A549 (cell line): ENCODE data around the gene OTUB2. TPM values are rescaled to one million over a fixed set of nuclear protein-coding genes. Genes with fewer than 3 reads are reported as not detected.
A peak's percentile ranks its signal among the peaks of the same experiment; 100 is the strongest.

ENCODE experiments used
- ATAC-seq, 2 experiments: fragments of 200-7000 bp in 1 of 2; fragments of >200 bp in 1 of 2; cut with Nextera tagmentation in 1 of 2; cut with Tn5 transposase in 1 of 2; 3 replicates each; pipeline versions ENCODE4 v1.8.0 to v1.9.1; 2018 to 2020; ENCODE audit warnings: mild to moderate bottlenecking in 1 of 2, moderate library complexity in 1 of 2
- CTCF ChIA-PET: fragments of 300-600 bp; sonication (Branson Sonifier 250); formaldehyde crosslinking; extraction: SDS; loops from one replicate; lab custom pipeline; 2021; ENCODE audit warnings: antibody characterized with exemption, inconsistent platforms; lab: Yijun Ruan, JAX
- POLR2A ChIA-PET: fragments of 350-600 bp; formaldehyde crosslinking; extraction: SDS; loops from one replicate; lab custom pipeline; 2021; ENCODE audit warnings: antibody characterized with exemption, inconsistent platforms; lab: Yijun Ruan, JAX
- DNase-seq, 2 experiments: peaks; one replicate each; pipeline versions ENCODE4 v3.0.0 to v3.0.0-alpha.2; 2011 to 2016; ENCODE audit warnings: low read depth in 1 of 2, low spot score in 1 of 2
- FAIRE-seq: peaks from 2 replicates; lab custom pipeline; 2011; peaks lifted over from hg19 to GRCh38; lab: Jason Lieb, UNC
- H3K27ac ChIP-seq, 2 experiments: fragments of >200 bp; sonication (Bioruptor Twin); formaldehyde crosslinking; 3 replicates each; pipeline ENCODE4 v1.5.1; 2016 to 2017
- H3K4me1 ChIP-seq: fragments of >200 bp; sonication (Bioruptor Twin); formaldehyde crosslinking; 3 replicates; pipeline ENCODE4 v1.6.1; 2016
- H3K4me2 ChIP-seq: fragments of >200 bp; sonication (Bioruptor Twin); formaldehyde crosslinking; 3 replicates; pipeline ENCODE4 v1.6.1; 2016
- H3K4me3 ChIP-seq: fragments of >200 bp; sonication (Bioruptor Twin); formaldehyde crosslinking; 3 replicates; pipeline ENCODE4 v1.5.1; 2016
- H3K9me3 ChIP-seq: fragments of >200 bp; sonication (Bioruptor Twin); formaldehyde crosslinking; 3 replicates; pipeline ENCODE4 v1.6.1; 2016
- BHLHE40 ChIP-seq: IDR thresholded peaks from 2 replicates; pipeline ENCODE4 v1.6.1; 2012; ENCODE audit warnings: low read depth, low read length, inconsistent platforms
- CBX8 ChIP-seq: fragments of 200-600 bp; sonication (generic); IDR thresholded peaks from 2 replicates; pipeline ENCODE4 v1.6.1; 2016
- CHD4 ChIP-seq: fragments of 200-600 bp; sonication (generic); IDR thresholded peaks from 2 replicates; pipeline ENCODE4 v1.6.1; 2016; ENCODE audit warnings: antibody characterized with exemption, mild to moderate bottlenecking, borderline replicate concordance
- EHMT2 ChIP-seq: fragments of 200-600 bp; sonication (generic); IDR thresholded peaks from 2 replicates; pipeline ENCODE4 v1.6.1; 2016; ENCODE audit warnings: antibody characterized with exemption, low read depth, mild to moderate bottlenecking, moderate library complexity
- EP300 ChIP-seq, 2 experiments: fragments of >200 bp; sonication (Bioruptor Twin); formaldehyde crosslinking; IDR thresholded peaks; 2 replicates in 1 of 2; 3 replicates in 1 of 2; pipeline ENCODE4 v1.6.1; 2016 to 2017
- ESRRA ChIP-seq: fragments of 150-350 bp; IDR thresholded peaks from 2 replicates; pipeline ENCODE4 v1.6.1; 2014; ENCODE audit warnings: mild to moderate bottlenecking, low read length, borderline replicate concordance
- FOSB ChIP-seq: fragments of 250-450 bp; sonication (Bioruptor Pico); IDR thresholded peaks from 2 replicates; pipeline ENCODE4 v1.5.0; 2020; ENCODE audit warnings: mild to moderate bottlenecking, moderate library complexity
- FOXS1 ChIP-seq: fragments of 250-450 bp; sonication (Bioruptor Pico); IDR thresholded peaks from 2 replicates; pipeline ENCODE4 v1.5.0; 2020; ENCODE audit warnings: mild to moderate bottlenecking, moderate library complexity
- HOXB13 ChIP-seq: fragments of 250-450 bp; sonication (Bioruptor Pico); IDR thresholded peaks from 2 replicates; pipeline ENCODE4 v1.5.0; 2020; ENCODE audit warnings: low read depth, mild to moderate bottlenecking, moderate library complexity
- JUN ChIP-seq, 2 experiments: fragments of >200 bp; sonication (Bioruptor Twin); formaldehyde crosslinking; IDR thresholded peaks; 2 replicates in 1 of 2; 3 replicates in 1 of 2; pipeline ENCODE4 v1.6.1; 2016 to 2017
- JUNB ChIP-seq: fragments of >200 bp; sonication (Bioruptor Twin); formaldehyde crosslinking; IDR thresholded peaks from 2 replicates; pipeline ENCODE4 v1.6.1; 2016
- KDM1A ChIP-seq: fragments of 200-600 bp; sonication (generic); IDR thresholded peaks from 2 replicates; pipeline ENCODE4 v1.6.1; 2016; ENCODE audit warnings: low read depth, mild to moderate bottlenecking
- MAZ ChIP-seq: fragments of 150-350 bp; IDR thresholded peaks from 2 replicates; pipeline ENCODE4 v1.6.1; 2014; ENCODE audit warnings: antibody characterized with exemption, low read depth, low read length, borderline replicate concordance
- MYC ChIP-seq: IDR thresholded peaks from 2 replicates; pipeline ENCODE4 v1.6.1; 2012; ENCODE audit warnings: mild to moderate bottlenecking, inconsistent platforms, low read length, improper control_type of control experiment, borderline replicate concordance
- NPAS2 ChIP-seq: fragments of 250-450 bp; sonication (Bioruptor Pico); IDR thresholded peaks from 2 replicates; pipeline ENCODE4 v1.8.0; 2022; ENCODE audit warnings: mild to moderate bottlenecking, moderate library complexity, borderline replicate concordance
- POLR2A ChIP-seq: IDR thresholded peaks from 2 replicates; pipeline ENCODE4 v1.6.1; 2012; ENCODE audit warnings: mild to moderate bottlenecking, low read length
- RAD21 ChIP-seq, 2 experiments: fragments of >200 bp in 1 of 2; sonication (Bioruptor Twin) in 1 of 2; formaldehyde crosslinking in 1 of 2; IDR thresholded peaks in 1 of 2; conservative IDR thresholded peaks in 1 of 2; 2 replicates in 1 of 2; 3 replicates in 1 of 2; pipeline ENCODE4 v1.6.1; 2012 to 2018; ENCODE audit warnings: inconsistent platforms in 1 of 2
- RNF2 ChIP-seq: fragments of 200-600 bp; sonication (generic); IDR thresholded peaks from 2 replicates; pipeline ENCODE4 v1.6.1; 2016; ENCODE audit warnings: low read depth, mild to moderate bottlenecking, antibody characterized with exemption, moderate library complexity, borderline replicate concordance
- SMC3 ChIP-seq: fragments of >200 bp; sonication (Bioruptor Twin); formaldehyde crosslinking; IDR thresholded peaks from 3 replicates; pipeline ENCODE4 v1.6.1; 2018; ENCODE audit warnings: inconsistent platforms
- SREBF2 ChIP-seq: fragments of 450-650 bp; IDR thresholded peaks from 2 replicates; pipeline ENCODE4 v1.6.1; 2014; ENCODE audit warnings: mild to moderate bottlenecking, moderate library complexity
- TP53 ChIP-seq: fragments of 250-450 bp; sonication (Bioruptor Pico); IDR thresholded peaks from 2 replicates; pipeline ENCODE4 v1.5.0; 2021; ENCODE audit warnings: mild to moderate bottlenecking, moderate library complexity
- ZFP36 ChIP-seq: fragments of 450-650 bp; IDR thresholded peaks from 2 replicates; pipeline ENCODE4 v1.6.1; 2014; ENCODE audit warnings: borderline replicate concordance; ENCODE audit not compliant: partially characterized antibody
- ZNF302 ChIP-seq: fragments of 250-450 bp; sonication (Bioruptor Pico); IDR thresholded peaks from 2 replicates; pipeline ENCODE4 v1.9.0; 2021; ENCODE audit warnings: inconsistent platforms, mild to moderate bottlenecking, moderate library complexity
- ZSCAN20 ChIP-seq: fragments of 250-450 bp; sonication (Bioruptor Pico); IDR thresholded peaks from 2 replicates; pipeline ENCODE4 v1.8.0; 2022; ENCODE audit warnings: mild to moderate bottlenecking, moderate library complexity
- WGBS: methylation state at CpG from one replicate; pipeline ENCODE4 v1.1.6; 2017; ENCODE audit errors: missing lambda C conversion rate; 5-methylcytosine and 5-hydroxymethylcytosine counted together
- polyA plus RNA-seq, 4 experiments: library from polyadenylated mRNA; depleted of rRNA in 3 of 4; stranded (reverse); fragments of >200 nt; fragmentation: RNase III in 1 of 4; extraction: RNeasy Plus Mini Kit Qiagen cat#74134 plus additional on column Dnase treatment in 1 of 4; gene quantifications; 2 replicates in 3 of 4; 3 replicates in 1 of 4; pipeline ENCODE4 v1.2.3, GENCODE V29; 2011 to 2017
- TF ChIP-seq, protein P1 (sequence below): fragments of 250-450 bp; sonication (Bioruptor Pico); IDR thresholded peaks from 2 replicates; pipeline ENCODE4 v1.5.0; 2021; ENCODE audit warnings: mild to moderate bottlenecking, moderate library complexity, borderline replicate concordance
- TF ChIP-seq, protein P2 (sequence below): IDR thresholded peaks from 2 replicates; pipeline ENCODE4 v1.6.1; 2012
- TF ChIP-seq, protein P3 (sequence below): fragments of >200 bp; sonication (Bioruptor Twin); formaldehyde crosslinking; IDR thresholded peaks from 3 replicates; pipeline ENCODE4 v1.5.1; 2016
- TF ChIP-seq, protein P4 (sequence below): fragments of 450-650 bp; IDR thresholded peaks from 2 replicates; pipeline ENCODE4 v1.6.1; 2014; ENCODE audit warnings: antibody characterized with exemption
- TF ChIP-seq, protein P5 (sequence below): IDR thresholded peaks from 2 replicates; pipeline ENCODE4 v1.6.1; 2012; ENCODE audit warnings: low read depth, borderline replicate concordance

The OTUB2 gene
- polyA plus RNA-seq, 2 of the 4 experiments (the other 2 are of a cell fraction): 1.2 to 2.5 TPM

DNA sequence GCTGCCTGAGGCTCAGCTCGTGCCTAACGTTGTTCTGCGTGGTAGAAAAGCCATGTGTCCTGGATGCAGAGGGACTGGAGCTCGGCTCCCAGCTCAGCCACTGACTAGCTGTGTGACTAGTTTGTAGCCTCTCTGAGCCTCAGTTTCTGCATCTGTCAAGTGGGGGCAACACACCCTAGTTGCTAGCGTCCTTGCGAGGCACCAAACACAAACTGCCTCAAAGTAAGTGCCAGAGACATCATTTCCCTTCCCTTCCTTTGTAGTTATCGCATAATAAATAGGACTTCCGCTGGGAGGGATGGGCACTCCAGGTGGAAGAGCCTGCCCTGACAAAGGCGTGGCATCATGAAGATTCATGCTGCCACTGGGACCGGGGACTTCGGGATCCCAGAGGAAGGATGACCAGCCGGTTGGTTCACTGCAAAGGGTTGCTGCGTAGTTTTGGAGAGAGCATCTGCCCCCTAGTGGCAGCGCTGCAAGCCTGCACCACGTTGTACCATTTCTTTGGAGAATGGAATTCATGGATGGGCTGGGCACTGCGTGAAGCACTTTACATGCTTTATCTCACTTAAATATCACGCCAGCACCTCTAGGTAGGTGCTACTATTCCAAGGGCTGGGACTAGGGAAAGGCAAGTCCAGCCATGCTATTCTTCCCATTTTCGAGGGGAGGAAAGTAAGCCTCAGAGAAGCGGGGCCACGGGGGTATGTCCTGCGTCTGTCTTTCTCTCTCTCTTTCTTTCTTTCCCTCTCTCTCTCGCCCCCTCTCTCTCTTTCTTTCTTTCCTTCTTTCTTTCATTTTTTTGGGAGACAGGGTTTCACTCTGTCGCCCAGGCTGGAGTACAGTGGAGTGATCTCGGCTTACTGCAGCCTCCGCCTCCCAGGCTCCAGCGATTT, 24.4 kb upstream of the OTUB2 start:
- FAIRE-seq (peak; percentile 67), ATAC-seq (peak; percentile 81 to 94), DNase-seq (peak; percentile 73 to 83)
- ChIA-PET POLR2A (interaction anchor here (0.7 kb wide), 1 partner anchor 36 kb away, joined by 4 read pairs; no protein-coding TSS in a partner anchor), CTCF (interaction anchor here (0.5 to 12.5 kb wide), 29 partner anchors 9 to 361 kb away, joined by 3 to 400 read pairs (median 4); no protein-coding TSS in a partner anchor)
- H3K27ac ChIP-seq: no peak overlapping the region; a peak in 1 of 6 replicates
- H3K4me1 ChIP-seq: no peaks in the 10 kb centered on the region
- 50% methylated on average over 26 of the region's 26 CpGs for WGBS
- no peak for TF ChIP-seq FOSB
- TF ChIP-seq MYC: peak; percentile 29; the same call in 1 of the 2 replicates
- no peak for TF ChIP-seq JUNB
- no peak for TF ChIP-seq MAZ
- TF ChIP-seq RAD21 (conservative IDR thresholded peaks at IDR 0.05 in 1 of 2, IDR thresholded peaks at IDR 0.05 in 1 of 2): peak; percentile 79 to 88
- no peak for TF ChIP-seq RNF2
- TF ChIP-seq, protein P1, sequence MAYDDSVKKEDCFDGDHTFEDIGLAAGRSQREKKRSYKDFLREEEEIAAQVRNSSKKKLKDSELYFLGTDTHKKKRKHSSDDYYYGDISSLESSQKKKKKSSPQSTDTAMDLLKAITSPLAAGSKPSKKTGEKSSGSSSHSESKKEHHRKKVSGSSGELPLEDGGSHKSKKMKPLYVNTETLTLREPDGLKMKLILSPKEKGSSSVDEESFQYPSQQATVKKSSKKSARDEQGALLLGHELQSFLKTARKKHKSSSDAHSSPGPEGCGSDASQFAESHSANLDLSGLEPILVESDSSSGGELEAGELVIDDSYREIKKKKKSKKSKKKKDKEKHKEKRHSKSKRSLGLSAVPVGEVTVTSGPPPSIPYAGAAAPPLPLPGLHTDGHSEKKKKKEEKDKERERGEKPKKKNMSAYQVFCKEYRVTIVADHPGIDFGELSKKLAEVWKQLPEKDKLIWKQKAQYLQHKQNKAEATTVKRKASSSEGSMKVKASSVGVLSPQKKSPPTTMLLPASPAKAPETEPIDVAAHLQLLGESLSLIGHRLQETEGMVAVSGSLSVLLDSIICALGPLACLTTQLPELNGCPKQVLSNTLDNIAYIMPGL (CRISPR knock-in tag): no peak
- peak; percentile 88 for TF ChIP-seq SMC3
- TF ChIP-seq, protein P2, sequence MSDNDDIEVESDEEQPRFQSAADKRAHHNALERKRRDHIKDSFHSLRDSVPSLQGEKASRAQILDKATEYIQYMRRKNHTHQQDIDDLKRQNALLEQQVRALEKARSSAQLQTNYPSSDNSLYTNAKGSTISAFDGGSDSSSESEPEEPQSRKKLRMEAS: peak; percentile 56; the same call in 1 of the 2 replicates
- TF ChIP-seq TP53 (CRISPR knock-in tag): no peak
- TF ChIP-seq KDM1A: no peak
- TF ChIP-seq HOXB13: no peak
- TF ChIP-seq CHD4: no peak
- TF ChIP-seq CBX8: no peak
- no peak for TF ChIP-seq JUN (IDR thresholded peaks at IDR 0.05)
- no peak for TF ChIP-seq EP300 (IDR thresholded peaks at IDR 0.05)
- TF ChIP-seq ZNF302 (CRISPR knock-in tag): no peak
- TF ChIP-seq, protein P3, sequence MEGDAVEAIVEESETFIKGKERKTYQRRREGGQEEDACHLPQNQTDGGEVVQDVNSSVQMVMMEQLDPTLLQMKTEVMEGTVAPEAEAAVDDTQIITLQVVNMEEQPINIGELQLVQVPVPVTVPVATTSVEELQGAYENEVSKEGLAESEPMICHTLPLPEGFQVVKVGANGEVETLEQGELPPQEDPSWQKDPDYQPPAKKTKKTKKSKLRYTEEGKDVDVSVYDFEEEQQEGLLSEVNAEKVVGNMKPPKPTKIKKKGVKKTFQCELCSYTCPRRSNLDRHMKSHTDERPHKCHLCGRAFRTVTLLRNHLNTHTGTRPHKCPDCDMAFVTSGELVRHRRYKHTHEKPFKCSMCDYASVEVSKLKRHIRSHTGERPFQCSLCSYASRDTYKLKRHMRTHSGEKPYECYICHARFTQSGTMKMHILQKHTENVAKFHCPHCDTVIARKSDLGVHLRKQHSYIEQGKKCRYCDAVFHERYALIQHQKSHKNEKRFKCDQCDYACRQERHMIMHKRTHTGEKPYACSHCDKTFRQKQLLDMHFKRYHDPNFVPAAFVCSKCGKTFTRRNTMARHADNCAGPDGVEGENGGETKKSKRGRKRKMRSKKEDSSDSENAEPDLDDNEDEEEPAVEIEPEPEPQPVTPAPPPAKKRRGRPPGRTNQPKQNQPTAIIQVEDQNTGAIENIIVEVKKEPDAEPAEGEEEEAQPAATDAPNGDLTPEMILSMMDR: peak; percentile 91
- TF ChIP-seq NPAS2 (CRISPR knock-in tag): no peak
- no peak for TF ChIP-seq SREBF2
- TF ChIP-seq POLR2A: no peak
- no peak for TF ChIP-seq ZFP36
- TF ChIP-seq FOXS1 (CRISPR knock-in tag): no peak
- TF ChIP-seq BHLHE40: no peak
- TF ChIP-seq, protein P4, sequence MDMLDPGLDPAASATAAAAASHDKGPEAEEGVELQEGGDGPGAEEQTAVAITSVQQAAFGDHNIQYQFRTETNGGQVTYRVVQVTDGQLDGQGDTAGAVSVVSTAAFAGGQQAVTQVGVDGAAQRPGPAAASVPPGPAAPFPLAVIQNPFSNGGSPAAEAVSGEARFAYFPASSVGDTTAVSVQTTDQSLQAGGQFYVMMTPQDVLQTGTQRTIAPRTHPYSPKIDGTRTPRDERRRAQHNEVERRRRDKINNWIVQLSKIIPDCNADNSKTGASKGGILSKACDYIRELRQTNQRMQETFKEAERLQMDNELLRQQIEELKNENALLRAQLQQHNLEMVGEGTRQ: no peak
- no peak for TF ChIP-seq ESRRA
- no peak for TF ChIP-seq ZSCAN20 (CRISPR knock-in tag)
- TF ChIP-seq EHMT2: no peak
- TF ChIP-seq, protein P5, sequence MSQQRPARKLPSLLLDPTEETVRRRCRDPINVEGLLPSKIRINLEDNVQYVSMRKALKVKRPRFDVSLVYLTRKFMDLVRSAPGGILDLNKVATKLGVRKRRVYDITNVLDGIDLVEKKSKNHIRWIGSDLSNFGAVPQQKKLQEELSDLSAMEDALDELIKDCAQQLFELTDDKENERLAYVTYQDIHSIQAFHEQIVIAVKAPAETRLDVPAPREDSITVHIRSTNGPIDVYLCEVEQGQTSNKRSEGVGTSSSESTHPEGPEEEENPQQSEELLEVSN: no peak
- no peaks in the 10 kb centered on the region for H3K9me3 ChIP-seq
- H3K4me2 ChIP-seq: 0 out of 3 replicates have a peak overlapping the region, but pooled peaks have one; percentile 17
- H3K4me3 ChIP-seq: no peak overlapping the region
